Amygdala (tissue), 56 donors: ENCODE data around the gene STT3B.

ENCODE experiments used
- DNase-seq, 56 donors: peaks; one replicate each; lab custom pipeline; 2025; lab: John Stamatoyannopoulos, UW

The STT3B gene

DNA sequence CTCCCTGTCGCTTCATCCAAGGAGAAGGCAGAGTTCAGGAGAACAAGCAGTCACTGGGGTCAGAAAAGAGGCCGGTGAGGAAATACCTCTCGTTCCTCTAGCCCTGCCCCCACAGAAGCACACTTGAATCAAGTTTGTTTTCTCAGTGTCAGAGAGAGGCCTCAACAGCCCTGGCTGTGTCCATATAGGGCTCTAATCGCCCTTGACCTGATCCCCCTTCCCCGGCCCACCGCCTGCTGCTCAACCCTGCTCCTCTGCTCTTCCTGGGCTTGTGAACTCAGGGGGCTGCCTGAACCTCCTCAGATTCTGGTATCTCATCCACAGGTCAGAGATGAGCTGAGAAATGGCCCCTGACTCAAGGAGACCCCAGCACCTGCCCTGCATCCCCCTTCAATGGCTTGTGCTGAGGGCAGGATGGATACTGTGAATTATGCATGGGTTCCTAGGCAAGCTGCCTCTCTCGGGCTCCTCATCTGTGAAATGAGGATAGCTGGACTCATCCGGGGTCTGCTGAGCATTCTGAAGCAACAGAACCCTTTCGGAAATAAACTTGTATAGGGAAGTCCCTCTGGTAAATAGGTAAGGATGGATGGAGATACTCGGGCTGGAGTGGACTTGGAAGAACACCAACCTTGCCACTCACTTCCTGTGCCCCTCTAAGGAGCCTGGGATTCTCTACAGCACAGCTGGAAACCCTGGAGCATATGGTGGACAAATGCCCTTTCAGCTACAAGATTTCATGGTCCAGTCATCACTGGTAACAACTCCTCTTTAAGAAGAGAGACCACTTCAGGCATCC, 147.5 kb downstream of the STT3B start:
- no peak for DNase-seq
